Measurements from ENCODE around the gene SIRT3. TPM values are rescaled to one million over a fixed set of nuclear protein-coding genes. Genes with fewer than 3 reads are reported as not detected.
"Not testable (repeated sequence)": the region's sequence is repeated elsewhere in the genome, so short reads cannot be mapped to it uniquely, and the experiment has no call there.

SIRT3 gene
- polyA plus RNA-seq, 3 donors from 2014 or later = 6.7 to 11.1 (median 7.4) TPM

DNA sequence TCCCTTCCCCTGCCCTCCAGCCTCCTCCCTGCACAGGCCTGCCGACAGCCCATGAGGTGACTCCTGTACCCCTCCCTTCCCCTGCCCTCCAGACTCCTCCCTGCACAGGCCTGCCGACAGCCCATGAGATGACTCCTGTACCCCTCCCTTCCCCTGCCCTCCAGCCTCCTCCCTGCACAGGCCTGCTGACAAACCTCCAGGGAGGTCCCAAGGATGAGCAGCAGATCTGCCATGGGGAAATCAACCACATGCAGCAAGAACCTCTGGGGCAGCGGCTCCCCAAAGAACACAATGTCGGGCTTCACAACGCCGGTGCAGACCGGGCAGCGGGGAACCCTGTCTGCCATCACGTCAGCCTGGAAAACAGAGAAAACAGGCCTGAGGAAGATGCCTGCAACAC is 12.3 kb downstream of the SIRT3 start:
- no peak overlapping the region for H3K27ac Mint-ChIP-seq
- no peaks in the 10 kb centered on the region for H3K9me3 Mint-ChIP-seq
- no peak overlapping the region for H3K4me3 Mint-ChIP-seq
- H3K4me1 Mint-ChIP-seq = no peaks in the 10 kb centered on the region
- DNase-seq = no peak
- H3K36me3 Mint-ChIP-seq = peaks cover 14 to 32% (median 26%) of the 10 kb centered on the region in 3 donors
- peaks cover 0 to 4% (median 2%) of the 10 kb centered on the region in 3 donors for H3K27me3 Mint-ChIP-seq (ENCODE audit: low read depth in 3 of 3)

DNA sequence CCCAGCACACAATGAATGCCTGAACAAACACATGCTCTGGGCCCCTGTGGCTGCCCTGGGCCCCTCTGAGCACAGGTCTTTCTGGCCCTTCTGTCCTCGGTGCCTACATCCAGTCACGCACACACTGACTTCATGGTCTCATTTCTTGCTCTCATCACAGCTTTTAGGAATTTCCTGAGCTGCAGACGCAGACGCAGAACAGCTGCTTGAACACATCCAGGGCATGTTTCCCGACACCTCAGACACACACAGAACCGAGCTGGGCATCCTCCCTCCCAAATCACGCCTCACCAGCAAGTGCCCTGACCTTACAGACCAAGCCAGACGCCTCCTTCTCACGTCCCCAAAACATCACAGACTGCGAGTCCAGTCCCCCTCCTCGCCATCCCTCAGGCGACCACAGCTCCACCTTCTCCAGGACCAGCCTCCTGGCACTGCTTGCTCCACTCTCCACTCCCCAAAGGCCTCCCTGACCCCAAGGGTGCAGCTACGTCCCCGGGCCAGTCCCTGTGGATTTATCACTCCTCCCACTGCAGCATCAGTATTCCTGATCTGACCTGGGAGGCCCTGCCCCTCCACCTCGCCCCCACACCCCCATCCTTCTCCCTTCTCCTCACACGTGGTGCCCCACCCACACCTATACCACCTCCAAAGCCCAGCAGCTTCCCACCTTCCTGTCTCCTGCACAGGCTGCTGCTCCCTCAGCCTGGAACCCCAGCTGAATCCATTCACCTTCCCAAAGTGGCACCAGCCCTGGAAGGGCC is 12.9 kb downstream of the SIRT3 start:
- no peak overlapping the region for H3K4me3 Mint-ChIP-seq
- peak overlapping the region in 3 of 6 donors; percentile 31 to 65 (median 35) for H3K27ac Mint-ChIP-seq

DNA sequence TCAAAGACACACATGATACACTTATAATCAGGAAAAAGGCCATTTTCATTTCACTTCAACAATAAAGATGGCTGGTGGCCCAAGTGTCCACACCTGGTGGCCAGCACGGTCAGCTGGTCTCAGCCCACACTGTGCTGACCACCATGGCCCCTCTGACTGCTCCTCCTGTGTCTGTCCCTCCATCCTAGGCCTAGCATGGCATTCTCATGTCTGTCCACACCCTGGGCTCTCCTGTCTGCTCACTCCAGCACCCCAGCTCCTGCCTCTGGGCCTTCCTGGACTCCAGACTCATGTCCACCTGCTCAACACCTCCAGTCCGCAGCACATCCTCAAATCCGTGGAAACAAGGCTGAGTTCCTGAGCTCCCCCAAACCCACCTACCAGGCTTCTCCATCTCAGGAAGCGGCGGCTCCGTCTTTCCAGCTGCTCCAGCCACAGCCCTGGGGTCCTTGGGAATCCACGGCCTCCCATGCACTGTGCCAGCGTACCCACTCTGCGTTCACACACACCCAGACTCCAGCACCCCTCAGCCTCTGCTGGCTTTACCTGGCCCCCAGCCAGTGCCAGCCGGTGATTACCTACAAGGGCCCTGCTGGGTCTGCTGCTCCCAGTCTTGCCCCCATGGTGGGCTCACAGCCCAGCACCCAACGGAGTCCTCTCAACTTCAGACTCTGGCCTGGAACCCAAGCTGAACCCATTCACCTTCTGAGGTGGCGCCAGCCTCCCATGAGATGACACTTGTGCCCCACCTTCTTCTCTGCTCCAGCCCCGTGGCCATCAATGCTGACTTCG is 13.9 kb downstream of the SIRT3 start:
- H3K36me3 Mint-ChIP-seq = peaks cover 14 to 24% (median 16%) of the 10 kb centered on the region in 3 donors
- H3K27me3 Mint-ChIP-seq (ENCODE audit: low read depth in 3 of 3) = peaks cover 0 to 3% (median 2%) of the 10 kb centered on the region in 3 donors
- H3K4me3 Mint-ChIP-seq = no peak overlapping the region
- peaks cover 0 to 6% of the 10 kb centered on the region in 2 donors for H3K4me1 Mint-ChIP-seq
- H3K9me3 Mint-ChIP-seq = no peaks in the 10 kb centered on the region
- H3K27ac Mint-ChIP-seq = peak overlapping the region in 2 of 6 donors; percentile 43 to 47
- no peak for DNase-seq

More for the DNA sequence above, 12.9 kb downstream of the SIRT3 start:
- H3K4me1 Mint-ChIP-seq = no peaks in the 10 kb centered on the region
- H3K9me3 Mint-ChIP-seq = no peaks in the 10 kb centered on the region
- H3K36me3 Mint-ChIP-seq = peaks cover 14 to 28% (median 20%) of the 10 kb centered on the region in 3 donors
- H3K27me3 Mint-ChIP-seq (ENCODE audit: low read depth in 3 of 3) = peaks cover 0 to 4% (median 2%) of the 10 kb centered on the region in 3 donors
- DNase-seq = no peak

DNA sequence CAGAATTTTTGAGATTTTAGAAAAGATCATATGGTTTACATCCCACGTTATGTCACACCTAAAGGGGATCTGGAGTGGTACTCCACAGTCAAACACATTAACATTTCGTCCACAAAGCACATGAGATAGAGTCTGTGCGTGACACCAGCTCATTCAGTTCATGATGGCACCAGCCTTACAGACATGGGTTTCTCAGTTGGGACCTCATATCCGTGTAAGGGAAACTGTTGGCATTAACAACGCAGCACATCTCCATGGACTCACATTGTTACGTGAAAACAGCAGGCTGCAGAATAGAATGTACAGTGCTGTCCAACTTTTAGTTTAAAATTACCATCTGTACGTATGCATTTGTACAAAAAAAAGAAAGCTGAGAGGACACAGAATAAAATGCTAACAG is 14.6 kb downstream of the SIRT3 start:
- no peaks in the 10 kb centered on the region for H3K9me3 Mint-ChIP-seq
- peaks cover 0 to 3% (median 2%) of the 10 kb centered on the region in 3 donors for H3K27me3 Mint-ChIP-seq (ENCODE audit: low read depth in 3 of 3)
- no peak overlapping the region for H3K4me3 Mint-ChIP-seq
- H3K36me3 Mint-ChIP-seq = peaks cover 14 to 24% (median 16%) of the 10 kb centered on the region in 3 donors
- H3K4me1 Mint-ChIP-seq = peaks cover 0 to 6% of the 10 kb centered on the region in 2 donors
- DNase-seq = no peak
- no peak overlapping the region for H3K27ac Mint-ChIP-seq

DNA sequence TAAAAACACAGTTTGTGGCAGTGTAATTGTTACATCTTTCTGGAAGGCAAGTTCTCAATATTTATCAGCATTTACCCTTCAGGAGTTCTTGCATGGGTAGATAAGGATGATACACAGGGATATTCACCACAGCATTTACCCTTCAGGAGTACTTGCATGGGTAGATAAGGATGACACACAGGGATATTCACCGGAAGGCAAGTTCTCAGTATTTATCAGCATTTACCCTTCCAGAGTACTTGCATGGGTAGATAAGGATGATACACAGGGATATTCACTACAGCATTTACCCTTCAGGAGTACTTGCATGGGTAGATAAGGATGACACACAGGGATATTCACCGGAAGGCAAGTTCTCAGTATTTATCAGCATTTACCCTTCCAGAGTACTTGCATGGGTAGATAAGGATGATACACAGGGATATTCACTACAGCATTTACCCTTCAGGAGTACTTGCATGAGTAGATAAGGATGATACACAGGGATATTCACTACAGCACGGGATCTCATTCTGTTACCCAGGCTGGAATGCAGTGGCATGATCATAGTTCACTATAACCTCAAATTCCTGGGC is 15.4 kb downstream of the SIRT3 start:
- not testable (repeated sequence) for H3K27me3 Mint-ChIP-seq (ENCODE audit: low read depth in 3 of 3)

DNA sequence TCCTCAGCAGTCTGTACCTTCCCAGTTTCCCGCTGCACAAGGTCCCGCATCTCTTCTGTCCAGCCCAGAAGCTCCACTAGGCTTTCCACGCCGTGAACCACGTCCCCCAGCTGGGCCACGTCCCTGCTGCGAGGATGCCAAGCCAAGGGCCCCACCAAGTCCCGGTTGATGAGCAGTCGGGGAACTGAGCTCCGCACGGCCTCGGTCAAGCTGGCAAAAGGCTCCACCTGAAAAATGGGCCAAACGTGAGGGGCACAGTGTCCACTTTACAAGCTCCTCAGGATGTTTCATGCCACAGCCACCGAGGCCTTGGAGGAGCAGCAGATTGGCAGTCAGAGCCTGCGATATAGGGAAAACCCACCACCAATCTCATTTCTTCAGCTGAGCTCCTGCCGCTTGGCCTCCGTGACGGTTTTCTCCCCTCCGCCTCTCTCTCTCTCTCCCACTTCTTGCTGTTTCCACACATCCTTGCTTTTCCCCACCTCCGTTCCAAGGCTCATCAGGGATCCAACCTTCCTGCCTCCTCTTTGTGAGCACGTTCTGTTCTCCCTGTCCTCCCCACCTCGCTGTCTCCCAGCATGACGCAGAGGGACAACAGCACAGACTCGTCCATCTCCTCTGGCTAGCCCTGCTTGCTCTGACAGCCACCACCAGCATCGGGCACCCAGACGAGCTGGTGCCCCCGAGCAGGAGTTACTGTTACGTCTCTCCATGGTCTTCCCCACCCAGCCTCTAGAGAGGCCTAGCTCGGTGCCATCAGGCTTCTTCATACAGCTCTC is 17.1 kb downstream of the SIRT3 start:
- H3K4me1 Mint-ChIP-seq = peaks cover 0 to 6% of the 10 kb centered on the region in 2 donors
- no peaks in the 10 kb centered on the region for H3K9me3 Mint-ChIP-seq
- no peak overlapping the region for H3K4me3 Mint-ChIP-seq
- DNase-seq = no peak
- peaks cover 0 to 5% (median 0%) of the 10 kb centered on the region in 3 donors for H3K27me3 Mint-ChIP-seq (ENCODE audit: low read depth in 3 of 3)
- no peak overlapping the region for H3K27ac Mint-ChIP-seq
- H3K36me3 Mint-ChIP-seq = peaks cover 9 to 19% (median 16%) of the 10 kb centered on the region in 3 donors

More for the DNA sequence above, 15.4 kb downstream of the SIRT3 start:
- not testable (repeated sequence) for H3K4me3 Mint-ChIP-seq, DNase-seq, H3K9me3 Mint-ChIP-seq, H3K4me1 Mint-ChIP-seq, H3K27ac Mint-ChIP-seq
- peaks cover 13 to 21% (median 16%) of the 10 kb centered on the region in 3 donors for H3K36me3 Mint-ChIP-seq

DNA sequence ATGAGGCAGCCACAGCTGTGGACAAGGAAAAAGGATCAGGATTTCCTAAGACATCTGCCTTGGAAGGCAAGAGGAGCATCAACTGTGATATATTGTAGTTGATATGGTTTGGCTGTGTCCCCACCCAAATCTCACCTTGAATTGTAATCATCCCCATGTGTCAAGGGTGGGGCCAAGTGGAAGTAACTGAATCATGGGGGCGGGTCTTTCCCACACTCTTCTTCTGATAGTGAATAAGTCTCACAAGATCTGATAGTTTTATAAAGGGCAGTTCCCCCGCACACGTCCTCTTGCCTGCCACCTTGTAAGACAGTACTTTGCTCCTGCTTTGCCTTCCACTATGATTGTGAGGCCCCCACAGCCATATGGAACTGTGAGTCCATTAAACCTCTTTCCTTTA is 18.4 kb downstream of the SIRT3 start:
- Mint-ChIP-seq H3K36me3 (peaks cover 6 to 19% (median 14%) of the 10 kb centered on the region in 3 donors), H3K4me1 (peaks cover 0 to 6% of the 10 kb centered on the region in 2 donors), H3K27ac (peak overlapping the region in 4 of 6 donors; percentile 0 to 53 (median 18)), H3K9me3 (no peaks in the 10 kb centered on the region), H3K27me3 (ENCODE audit: low read depth in 3 of 3) (peaks cover 0 to 5% (median 0%) of the 10 kb centered on the region in 3 donors), H3K4me3 (no peak overlapping the region)
- no peak for DNase-seq

DNA sequence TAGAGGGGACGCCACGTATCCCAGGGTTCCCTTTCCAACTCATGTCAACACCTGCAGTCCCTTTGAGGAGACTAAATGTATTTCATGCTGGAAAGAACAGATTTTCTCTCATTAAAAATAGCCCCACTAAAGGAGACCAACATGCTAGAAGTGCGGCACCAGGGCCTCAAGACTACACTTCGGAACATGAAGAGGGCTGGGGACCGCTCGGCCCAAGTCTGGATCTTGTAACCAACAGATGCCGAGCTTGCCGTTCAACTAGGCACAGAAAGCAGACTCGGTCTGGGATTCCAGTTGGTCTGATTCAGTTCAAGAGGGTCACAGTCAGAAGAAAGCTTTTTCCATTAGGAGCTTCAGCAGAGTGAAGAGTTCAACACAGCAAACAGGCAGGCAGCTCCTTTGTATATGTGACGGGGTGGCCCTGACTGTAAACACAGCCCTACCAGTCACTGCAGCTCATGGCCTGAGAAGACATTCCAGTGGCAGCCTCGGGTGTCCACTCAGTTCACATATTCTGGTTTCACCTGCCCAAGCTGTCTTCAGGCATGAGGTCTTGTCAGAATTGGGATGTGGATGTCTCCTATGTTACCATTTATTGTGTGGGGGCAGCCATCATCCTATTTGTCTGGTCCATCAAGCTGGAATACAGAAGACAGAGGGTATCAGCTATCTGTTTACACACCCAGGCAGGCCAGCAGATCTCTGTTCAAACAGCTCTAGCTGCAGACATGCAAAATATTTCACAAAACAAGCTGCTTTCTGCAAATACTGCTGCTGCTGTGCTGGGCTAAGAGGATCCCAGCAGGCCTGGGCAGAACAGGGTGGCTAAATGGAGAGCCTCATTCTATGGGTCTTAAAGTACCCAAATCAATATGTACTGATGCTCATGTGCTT is 19.8 kb downstream of the SIRT3 start:
- no peak overlapping the region for H3K4me3 Mint-ChIP-seq

DNA sequence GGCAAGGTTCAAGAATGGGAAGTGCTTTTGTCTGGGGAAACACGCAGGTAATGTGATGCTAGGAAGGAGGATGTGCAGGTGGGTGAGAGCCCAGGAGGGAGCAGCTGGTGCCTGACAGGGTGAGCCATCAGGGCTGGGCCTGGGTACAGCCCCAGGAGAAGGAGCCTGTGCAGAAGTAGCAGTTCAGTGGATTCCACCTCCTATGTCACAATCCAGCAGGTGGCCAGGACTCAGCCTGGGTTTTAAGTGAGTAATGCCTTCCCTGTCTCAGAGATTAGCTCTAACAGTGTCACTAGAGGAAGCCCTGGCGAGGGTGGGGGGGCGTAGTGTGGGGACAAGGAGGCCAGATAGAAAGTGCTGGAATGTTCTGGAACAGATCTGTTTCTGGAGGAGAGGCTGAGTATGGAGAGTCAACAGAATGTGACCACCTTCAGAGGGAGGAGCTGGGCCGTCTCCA is 20.5 kb downstream of the SIRT3 start:
- no peak for DNase-seq
- peaks cover 7 to 20% (median 12%) of the 10 kb centered on the region in 3 donors for H3K36me3 Mint-ChIP-seq
- peak overlapping the region in 1 of 6 donors; percentile 67 for H3K27ac Mint-ChIP-seq
- H3K27me3 Mint-ChIP-seq (ENCODE audit: low read depth in 3 of 3) = peaks cover 0 to 7% (median 0%) of the 10 kb centered on the region in 3 donors
- H3K4me1 Mint-ChIP-seq = peaks cover 6 to 12% of the 10 kb centered on the region in 2 donors
- no peaks in the 10 kb centered on the region for H3K9me3 Mint-ChIP-seq
- H3K4me3 Mint-ChIP-seq = no peak overlapping the region

More for the DNA sequence above, 19.8 kb downstream of the SIRT3 start:
- Mint-ChIP-seq H3K27me3 (ENCODE audit: low read depth in 3 of 3) (peaks cover 0 to 7% (median 0%) of the 10 kb centered on the region in 3 donors), H3K27ac (peak overlapping the region in 2 of 6 donors; percentile 46 to 57), H3K4me1 (peaks cover 2 to 9% of the 10 kb centered on the region in 2 donors), H3K9me3 (no peaks in the 10 kb centered on the region), H3K36me3 (peaks cover 6 to 17% (median 11%) of the 10 kb centered on the region in 3 donors)
- DNase-seq = no peak

DNA sequence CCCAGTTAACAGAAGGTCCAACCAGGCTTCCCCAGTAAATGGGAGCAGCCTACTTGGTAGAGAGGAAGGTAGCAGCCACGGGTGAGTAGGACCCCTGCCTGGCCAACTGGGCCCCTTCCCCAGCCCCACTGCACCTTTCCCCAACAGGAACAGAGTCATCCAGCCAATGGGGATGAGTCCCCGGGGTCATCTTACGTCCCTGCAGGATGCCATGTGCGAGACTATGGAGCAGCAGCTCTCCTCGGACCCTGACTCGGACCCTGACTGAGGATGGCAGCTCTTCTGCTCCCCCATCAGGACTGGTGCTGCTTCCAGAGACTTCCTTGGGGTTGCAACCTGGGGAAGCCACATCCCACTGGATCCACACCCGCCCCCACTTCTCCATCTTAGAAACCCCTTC is 22.1 kb downstream of the SIRT3 start:
- peaks cover 3 to 18% (median 7%) of the 10 kb centered on the region in 3 donors for H3K36me3 Mint-ChIP-seq
- H3K27ac Mint-ChIP-seq = peak overlapping the region in 1 of 6 donors; percentile 14
- H3K9me3 Mint-ChIP-seq = no peaks in the 10 kb centered on the region
- no peak for DNase-seq
- no peak overlapping the region for H3K4me3 Mint-ChIP-seq
- peaks cover 0 to 6% (median 0%) of the 10 kb centered on the region in 3 donors for H3K27me3 Mint-ChIP-seq (ENCODE audit: low read depth in 3 of 3)
- H3K4me1 Mint-ChIP-seq = peaks cover 12% of the 10 kb centered on the region in 2 donors

DNA sequence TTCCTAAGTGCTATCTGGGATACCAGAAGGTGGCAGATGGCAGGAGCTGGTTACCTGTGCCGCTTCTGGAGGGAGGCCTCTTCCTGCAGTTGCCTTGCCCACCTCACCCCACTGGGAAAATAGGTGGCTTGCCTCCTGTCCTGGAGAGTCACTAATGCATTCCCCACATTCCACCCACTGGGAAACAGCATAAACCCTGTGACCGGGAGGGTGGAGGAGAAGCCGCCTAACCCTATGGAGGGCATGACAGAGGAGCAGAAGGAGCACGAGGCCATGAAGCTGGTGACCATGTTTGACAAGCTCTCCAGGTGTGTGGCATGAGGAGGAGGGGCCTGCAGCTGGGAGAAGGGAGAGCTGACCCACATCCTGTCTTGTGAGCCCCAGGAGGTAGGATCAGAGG is 23.0 kb downstream of the SIRT3 start:
- DNase-seq = no peak
- H3K27me3 Mint-ChIP-seq (ENCODE audit: low read depth in 3 of 3) = peaks cover 4 to 11% (median 5%) of the 10 kb centered on the region in 3 donors
- H3K36me3 Mint-ChIP-seq = peaks cover 3 to 17% (median 7%) of the 10 kb centered on the region in 3 donors
- no peak overlapping the region for H3K4me3 Mint-ChIP-seq
- peak overlapping the region in 2 of 6 donors; percentile 21 to 73 for H3K27ac Mint-ChIP-seq
- peaks cover 11 to 16% of the 10 kb centered on the region in 2 donors for H3K4me1 Mint-ChIP-seq
- no peaks in the 10 kb centered on the region for H3K9me3 Mint-ChIP-seq
